HepG2 (cell line): ENCODE measurements around the gene NOL12. TPM values are rescaled to one million over a fixed set of nuclear protein-coding genes. Genes with fewer than 3 reads are reported as not detected.

Source experiments
- BHLHE40 ChIP-seq: IDR thresholded peaks from 2 replicates; pipeline ENCODE4 v1.6.1; 2011; ENCODE audit warnings: low read length, improper control_type of control experiment
- CTCF ChIP-seq: sonication (generic); formaldehyde crosslinking; IDR thresholded peaks from 2 replicates; pipeline ENCODE4 v1.5.0; 2020; ENCODE audit warnings: mild to moderate bottlenecking, missing genetic modification reagents, moderate library complexity
- HNF4G ChIP-seq, 2 experiments: sonication (generic) in 1 of 2; formaldehyde crosslinking in 1 of 2; IDR thresholded peaks; 2 replicates each; pipeline versions ENCODE4 v1.4.0 to v1.6.1; 2011 to 2020; ENCODE audit warnings: borderline replicate concordance in 2 of 2, low read depth in 2 of 2, mild to moderate bottlenecking in 2 of 2, low read length in 1 of 2, missing genetic modification reagents in 1 of 2, moderate library complexity in 1 of 2
- HOXA7 ChIP-seq: sonication (generic); formaldehyde crosslinking; IDR thresholded peaks from 2 replicates; pipeline ENCODE4 v1.8.1; 2022; ENCODE audit warnings: mild to moderate bottlenecking, missing genetic modification reagents, moderate library complexity
- PHF5A ChIP-seq: IDR thresholded peaks from one replicate; pipeline ENCODE4 v1.6.1; 2018; ENCODE audit warnings: low read depth, missing genetic modification reagents; ENCODE audit not compliant: unreplicated experiment
- PHF8 ChIP-seq: sonication (generic); formaldehyde crosslinking; IDR thresholded peaks from 2 replicates; pipeline ENCODE4 v1.5.0; 2020; ENCODE audit warnings: missing genetic modification reagents
- POLR2A ChIP-seq, 2 experiments: IDR thresholded peaks; 2 replicates each; pipeline ENCODE4 v1.6.1; 2011; ENCODE audit warnings: low read depth in 2 of 2, low read length in 2 of 2, mild to moderate bottlenecking in 1 of 2, moderate library complexity in 1 of 2; ENCODE audit not compliant: insufficient read depth in 1 of 2
- POLR2AphosphoS2 ChIP-seq: IDR thresholded peaks from 2 replicates; pipeline ENCODE4 v1.6.1; 2011; ENCODE audit warnings: low read depth, low read length, improper control_type of control experiment
- PTBP1 ChIP-seq: fragments of 200-400 bp; formaldehyde crosslinking; IDR thresholded peaks from 2 replicates; pipeline ENCODE4 v1.6.1; 2018; ENCODE audit warnings: low read length, low read depth; ENCODE audit not compliant: poor library complexity, severe bottlenecking
- SIN3A ChIP-seq: IDR thresholded peaks from 2 replicates; pipeline ENCODE4 v1.6.1; 2011; ENCODE audit warnings: low read depth, mild to moderate bottlenecking, control low read depth, low read length, borderline replicate concordance
- SMAD9 ChIP-seq: sonication (generic); formaldehyde crosslinking; IDR thresholded peaks from 2 replicates; pipeline ENCODE4 v1.5.1; 2020; ENCODE audit warnings: mild to moderate bottlenecking, missing genetic modification reagents
- SP1 ChIP-seq, 2 experiments: fragments of 450-650 bp in 1 of 2; sonication (generic) in 1 of 2; formaldehyde crosslinking in 1 of 2; IDR thresholded peaks; 2 replicates each; pipeline versions ENCODE4 v1.4.0 to v1.6.1; 2016 to 2020; ENCODE audit warnings: missing genetic modification reagents in 1 of 2
- STAT5B ChIP-seq: sonication (generic); formaldehyde crosslinking; IDR thresholded peaks from 2 replicates; pipeline ENCODE4 v1.4.0; 2020; ENCODE audit warnings: missing genetic modification reagents
- TP53 ChIP-seq: sonication (generic); formaldehyde crosslinking; conservative IDR thresholded peaks from 2 replicates; pipeline ENCODE4 v1.4.0; 2020; ENCODE audit warnings: missing genetic modification reagents
- ZBTB20 ChIP-seq: sonication (generic); formaldehyde crosslinking; IDR thresholded peaks from 2 replicates; pipeline ENCODE4 v1.8.1; 2023; ENCODE audit warnings: missing genetic modification reagents, low read depth, mild to moderate bottlenecking, borderline replicate concordance
- ZBTB25 ChIP-seq: IDR thresholded peaks from 2 replicates; pipeline ENCODE4 v1.6.1; 2018; ENCODE audit warnings: missing genetic modification reagents
- ZBTB49 ChIP-seq: sonication (generic); formaldehyde crosslinking; IDR thresholded peaks from 2 replicates; pipeline ENCODE4 v1.4.0; 2020; ENCODE audit warnings: missing genetic modification reagents, borderline replicate concordance
- ZFP91 ChIP-seq: sonication (generic); formaldehyde crosslinking; IDR thresholded peaks from 2 replicates; pipeline ENCODE4 v1.9.0; 2022; ENCODE audit warnings: missing genetic modification reagents, mild to moderate bottlenecking, borderline replicate concordance
- ZNF619 ChIP-seq: sonication (generic); formaldehyde crosslinking; IDR thresholded peaks from 2 replicates; pipeline ENCODE4 v1.4.0; 2020; ENCODE audit warnings: mild to moderate bottlenecking, missing genetic modification reagents
- ZNF747 ChIP-seq: sonication (generic); formaldehyde crosslinking; IDR thresholded peaks from 2 replicates; pipeline ENCODE4 v1.8.1; 2023; ENCODE audit warnings: missing genetic modification reagents, mild to moderate bottlenecking, borderline replicate concordance
- polyA plus RNA-seq, 8 experiments: library from polyadenylated mRNA; depleted of rRNA in 3 of 8; stranded (reverse) in 7 of 8; unstranded in 1 of 8; fragments of >200 nt; fragmentation: Illumina TruSeq in 4 of 8; extraction: Trizol in 4 of 8; gene quantifications; 2 replicates each; pipeline versions ENCODE4 v1.2.1 to v1.2.3, GENCODE V29; 2011 to 2016; ENCODE audit warnings: low read depth in 4 of 8, missing spikeins in 1 of 8, mixed read lengths in 1 of 8; ENCODE audit not compliant: insufficient read depth in 1 of 8
- total RNA-seq, 5 experiments: library from RNA; depleted of rRNA; stranded (reverse); fragments of >200 nt; fragmentation: Illumina TruSeq; extraction: Trizol; gene quantifications; 2 replicates each; pipeline ENCODE4 v1.2.3, GENCODE V29; 2016; ENCODE audit warnings: low read depth in 1 of 5

NOL12 gene
- total and polyA plus RNA-seq, 2 of the 13 experiments (the other 11 are each of a cell fraction or from before 2014, with no cell fraction given): 14.3 to 31.4 TPM

GRCh38 chr22:37659066-37659896, 26.9 kb upstream of the NOL12 start (continued):
- TF ChIP-seq ZBTB49 (CRISPR knock-in tag): no peak
- TF ChIP-seq ZFP91 (CRISPR knock-in tag): peak; percentile 67; the same call in 1 of the 2 replicates
- peak; percentile 65; the same call in 1 of the 2 replicates for TF ChIP-seq SIN3A
- no peak for TF ChIP-seq TP53 (CRISPR knock-in tag)
- no peak for TF ChIP-seq SP1 (IDR thresholded peaks at IDR 0.05)
- TF ChIP-seq SP1 (CRISPR knock-in tag; IDR thresholded peaks at IDR 0.05): 0 out of 2 replicates have a peak, but pooled peaks have one; percentile 20
- TF ChIP-seq ZBTB25 (CRISPR knock-in tag): peak; percentile 64; the same call in 1 of the 2 replicates
- TF ChIP-seq PHF5A (CRISPR knock-in tag): no peak
- peak; percentile 76 to 86; a peak in 3 of 4 replicates for TF ChIP-seq POLR2A (IDR thresholded peaks at IDR 0.05; ENCODE audit: insufficient read depth in 1 of 2, low read depth in 2 of 2, low read length in 2 of 2)
- peak; percentile 75; the same call in 1 of the 2 replicates for TF ChIP-seq ZBTB20
- TF ChIP-seq ZNF747 (CRISPR knock-in tag): peak; percentile 50
- TF ChIP-seq BHLHE40: peak; percentile 54; the same call in 1 of the 2 replicates
- peak; percentile 48 for TF ChIP-seq PHF8
- TF ChIP-seq ZNF619 (CRISPR knock-in tag): no peak
- peak; percentile 43; the same call in 1 of the 2 replicates for TF ChIP-seq SMAD9 (CRISPR knock-in tag)
- no peak for TF ChIP-seq CTCF (CRISPR knock-in tag)
- TF ChIP-seq STAT5B (CRISPR knock-in tag): no peak
- no peak for TF ChIP-seq POLR2AphosphoS2
- peak; percentile 99 for TF ChIP-seq HNF4G (IDR thresholded peaks at IDR 0.05; ENCODE audit: borderline replicate concordance, low read depth, low read length)
- TF ChIP-seq HNF4G (CRISPR knock-in tag; IDR thresholded peaks at IDR 0.05; ENCODE audit: borderline replicate concordance, low read depth): peak; percentile 97
- TF ChIP-seq HOXA7 (CRISPR knock-in tag): no peak
- no peak for TF ChIP-seq PTBP1
